H1 (cell line): ENCODE measurements around the gene TMOD4. TPM values are rescaled to one million over a fixed set of nuclear protein-coding genes. Genes with fewer than 3 reads are reported as not detected.
A peak's percentile ranks its signal among the peaks of the same experiment; 100 is the strongest.

Experiments
- ATF3 ChIP-seq: IDR thresholded peaks from 2 replicates; pipeline ENCODE4 v1.6.1; 2011; ENCODE audit warnings: low read depth, mild to moderate bottlenecking, low read length; ENCODE audit not compliant: insufficient read depth
- BCL11A ChIP-seq, 2 experiments: IDR thresholded peaks; one replicate each; pipeline ENCODE4 v1.6.1; 2011; ENCODE audit warnings: low read depth in 2 of 2, low read length in 2 of 2, mild to moderate bottlenecking in 2 of 2
- CBX5 ChIP-seq: fragments of 300-800, 300-1000 bp; sonication (generic); IDR thresholded peaks from 2 replicates; pipeline ENCODE4 v1.7.1; 2016; ENCODE audit warnings: antibody characterized with exemption, low read length, low read depth
- CBX8 ChIP-seq: fragments of 300-800, 300-1000 bp; sonication (generic); IDR thresholded peaks from 2 replicates; pipeline ENCODE4 v1.7.1; 2016; ENCODE audit warnings: low read depth, low read length, borderline replicate concordance
- CEBPB ChIP-seq: IDR thresholded peaks from 2 replicates; pipeline ENCODE4 v1.6.1; 2012; ENCODE audit warnings: low read depth, low read length
- CREB1 ChIP-seq: IDR thresholded peaks from 2 replicates; pipeline ENCODE4 v1.6.1; 2012; ENCODE audit warnings: inconsistent platforms
- E2F6 ChIP-seq: IDR thresholded peaks from 2 replicates; pipeline ENCODE4 v1.6.1; 2012; ENCODE audit warnings: inconsistent platforms
- FOSL1 ChIP-seq: IDR thresholded peaks from 2 replicates; pipeline ENCODE4 v1.6.1; 2011; ENCODE audit warnings: mild to moderate bottlenecking, low read depth, low read length, moderate library complexity; ENCODE audit not compliant: insufficient read depth
- HDAC2 ChIP-seq, 2 experiments: fragments of 300-600 bp in 1 of 2; sonication (generic) in 1 of 2; IDR thresholded peaks; 2 replicates each; pipeline ENCODE4 v1.6.1; 2011 to 2012; ENCODE audit warnings: low read depth in 2 of 2, low read length in 2 of 2, mild to moderate bottlenecking in 2 of 2, moderate library complexity in 2 of 2, borderline replicate concordance in 1 of 2, inconsistent platforms in 1 of 2
- JUND ChIP-seq: IDR thresholded peaks from 2 replicates; pipeline ENCODE4 v1.6.1; 2011; ENCODE audit warnings: mild to moderate bottlenecking, improper control_type of control experiment, low read length
- KDM4A ChIP-seq: IDR thresholded peaks from one replicate; pipeline ENCODE4 v1.7.1; 2012; ENCODE audit warnings: low read depth, mild to moderate bottlenecking, moderate library complexity, low read length, inconsistent platforms; ENCODE audit not compliant: severe bottlenecking
- NRF1 ChIP-seq: IDR thresholded peaks from 2 replicates; pipeline ENCODE4 v1.6.1; 2011; ENCODE audit warnings: mild to moderate bottlenecking, low read depth, low read length, improper control_type of control experiment
- PHF8 ChIP-seq: fragments of 200-600 bp; sonication (generic); conservative IDR thresholded peaks from 2 replicates; pipeline ENCODE4 v1.7.1; 2012; ENCODE audit warnings: low read depth, mild to moderate bottlenecking, inconsistent platforms, low read length, moderate library complexity
- RFX5 ChIP-seq: IDR thresholded peaks from 2 replicates; pipeline ENCODE4 v1.6.1; 2011; ENCODE audit warnings: low read depth, low read length, improper control_type of control experiment, borderline replicate concordance
- RXRA ChIP-seq: IDR thresholded peaks from 2 replicates; pipeline ENCODE4 v1.6.1; 2011; ENCODE audit warnings: low read depth, mild to moderate bottlenecking, low read length, moderate library complexity; ENCODE audit not compliant: insufficient read depth
- SAP30 ChIP-seq: fragments of 300-600 bp; sonication (generic); IDR thresholded peaks from 2 replicates; pipeline ENCODE4 v1.7.1; 2012; ENCODE audit warnings: low read length, moderate library complexity, mild to moderate bottlenecking, inconsistent platforms; ENCODE audit not compliant: insufficient read depth, insufficient replicate concordance
- SIN3A ChIP-seq, 2 experiments: IDR thresholded peaks in 1 of 2; conservative IDR thresholded peaks in 1 of 2; 2 replicates each; pipeline ENCODE4 v1.6.1; 2011 to 2012; ENCODE audit warnings: low read length in 2 of 2, improper control_type of control experiment in 1 of 2, low read depth in 1 of 2, mild to moderate bottlenecking in 1 of 2
- SIX5 ChIP-seq: IDR thresholded peaks from 2 replicates; pipeline ENCODE4 v1.6.1; 2011; ENCODE audit warnings: mild to moderate bottlenecking, low read depth, low read length
- TBP ChIP-seq: IDR thresholded peaks from 2 replicates; pipeline ENCODE4 v1.6.1; 2011; ENCODE audit warnings: low read depth, low read length, improper control_type of control experiment
- USF2 ChIP-seq: IDR thresholded peaks from 2 replicates; pipeline ENCODE4 v1.6.1; 2011; ENCODE audit warnings: low read length, improper control_type of control experiment
- YY1 ChIP-seq: IDR thresholded peaks from 2 replicates; pipeline ENCODE4 v1.6.1; 2011; ENCODE audit warnings: low read depth, mild to moderate bottlenecking, low read length
- polyA plus RNA-seq, 7 experiments: library from polyadenylated mRNA; depleted of rRNA in 3 of 7; stranded (reverse) in 5 of 7; unstranded in 2 of 7; fragments of >200 nt in 5 of 7; fragments of 200-250 nt in 2 of 7; gene quantifications; 1 replicate in 5 of 7; 2 replicates in 1 of 7; 4 replicates in 1 of 7; pipeline versions ENCODE4 v1.2.1 to v1.2.3, GENCODE V29; 2011 to 2013; ENCODE audit warnings: missing spikeins in 2 of 7, mixed read lengths in 2 of 7
- total RNA-seq: library from RNA; stranded (reverse); fragmentation: NEBNext Ultra II Directional; extraction: Animal tissue kit (Norgen Biotek cat#: 25700); gene quantifications from 2 replicates; pipeline ENCODE4 v1.2.1, GENCODE V29; 2021

TMOD4 gene
- total and polyA plus RNA-seq, 2 of the 8 experiments (the other 6 are each of a cell fraction or from before 2014, with no cell fraction given), result 0.42 TPM; not detected in 1

GRCh38 chr1:151198254-151199127 lies 22.7 kb upstream of the TMOD4 start, which contains the start of gene PIP5K1A (continued):
- TF ChIP-seq CBX8 (no peak), HDAC2 (IDR thresholded peaks at IDR 0.05; ENCODE audit: borderline replicate concordance in 1 of 2, low read depth in 2 of 2, low read length in 2 of 2) (peak in 1 of 2 experiments; percentile 79; a peak in 2 of 4 replicates), KDM4A (peak; percentile 28), E2F6 (no peak), NRF1 (peak; percentile 96), RFX5 (no peak), RXRA (no peak), JUND (no peak), YY1 (peak; percentile 93; the same call in 1 of the 2 replicates), SIN3A (conservative IDR thresholded peaks at IDR 0.05 in 1 of 2, IDR thresholded peaks at IDR 0.05 in 1 of 2; ENCODE audit: low read depth in 1 of 2, low read length in 2 of 2) (peak in 1 of 2 experiments; percentile 19; a peak in 1 of 4 replicates), CBX5 (no peak), SIX5 (no peak), SAP30 (peak; percentile 37), CEBPB (no peak), TBP (peak; percentile 54), BCL11A (IDR thresholded peaks at IDR 0.05; ENCODE audit: low read depth in 2 of 2, low read length in 2 of 2) (no peak), FOSL1 (no peak), CREB1 (no peak), USF2 (peak; percentile 96), ATF3 (peak; percentile 91), PHF8 (peak; percentile 78)
